Measurements from ENCODE around the gene RPGRIP1L. TPM values are rescaled to one million over a fixed set of nuclear protein-coding genes. Genes with fewer than 3 reads are reported as not detected.

The RPGRIP1L gene
- total RNA-seq, 1 donor from 2014 or later: 10.8 TPM

GRCh38 chr16:53678155-53678554 lies 25.5 kb downstream of the RPGRIP1L start:
- Mint-ChIP-seq H3K27ac (ENCODE audit: unreplicated experiment) (no peak overlapping the region), H3K4me3 (ENCODE audit: unreplicated experiment) (no peak overlapping the region), H3K9me3 (ENCODE audit: low read depth) (no peaks in the 10 kb centered on the region), H3K4me1 (ENCODE audit: low read depth) (no peaks in the 10 kb centered on the region), H3K27me3 (ENCODE audit: low read depth) (no peaks in the 10 kb centered on the region), H3K36me3 (ENCODE audit: low read depth) (peaks cover 3% of the 10 kb centered on the region)
- no peak for TF ChIP-seq CTCF (IDR thresholded peaks at IDR 0.05)
- no peak for DNase-seq (ENCODE audit: low spot score)

GRCh38 chr16:53673189-53673588 lies 30.5 kb downstream of the RPGRIP1L start:
- no peaks in the 10 kb centered on the region for H3K27me3 Mint-ChIP-seq (ENCODE audit: low read depth)
- no peaks in the 10 kb centered on the region for H3K4me1 Mint-ChIP-seq (ENCODE audit: low read depth)
- no peak for TF ChIP-seq CTCF (IDR thresholded peaks at IDR 0.05)
- no peak overlapping the region for H3K4me3 Mint-ChIP-seq (ENCODE audit: unreplicated experiment)
- DNase-seq (ENCODE audit: low spot score): no peak
- H3K9me3 Mint-ChIP-seq (ENCODE audit: low read depth): no peaks in the 10 kb centered on the region
- no peak overlapping the region for H3K27ac Mint-ChIP-seq (ENCODE audit: unreplicated experiment)
- no peaks in the 10 kb centered on the region for H3K36me3 Mint-ChIP-seq (ENCODE audit: low read depth)

DNA sequence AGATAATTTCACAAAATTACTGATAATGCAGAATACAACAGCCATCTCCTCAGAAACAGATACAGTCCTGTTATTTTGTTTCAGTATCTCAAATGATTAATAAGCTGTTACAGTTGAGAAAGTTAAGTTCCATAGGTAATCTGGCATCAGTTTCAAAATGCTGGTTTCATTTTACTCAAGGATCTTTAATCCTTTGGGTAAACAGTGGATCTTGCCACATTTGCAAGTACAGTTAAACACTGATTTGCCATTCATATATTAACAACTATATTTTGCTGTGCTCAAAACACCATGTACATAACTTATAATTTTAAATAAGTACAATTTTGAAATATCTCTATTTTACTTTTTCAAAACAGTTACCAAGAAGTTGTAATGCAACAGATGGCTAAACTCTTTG lies 31.2 kb downstream of the RPGRIP1L start:
- Mint-ChIP-seq H3K27me3 (ENCODE audit: low read depth) (no peaks in the 10 kb centered on the region), H3K36me3 (ENCODE audit: low read depth) (no peaks in the 10 kb centered on the region), H3K4me1 (ENCODE audit: low read depth) (no peaks in the 10 kb centered on the region), H3K9me3 (ENCODE audit: low read depth) (no peaks in the 10 kb centered on the region), H3K4me3 (ENCODE audit: unreplicated experiment) (no peak overlapping the region), H3K27ac (ENCODE audit: unreplicated experiment) (no peak overlapping the region)
- no peak for DNase-seq (ENCODE audit: low spot score)
- no peak for TF ChIP-seq CTCF (IDR thresholded peaks at IDR 0.05)

- no peaks in the 10 kb centered on the region for H3K9me3 Mint-ChIP-seq (ENCODE audit: low read depth)
- H3K4me3 Mint-ChIP-seq (ENCODE audit: unreplicated experiment): no peak overlapping the region
- DNase-seq (ENCODE audit: low spot score): no peak
- TF ChIP-seq CTCF (IDR thresholded peaks at IDR 0.05): no peak
- no peak overlapping the region for H3K27ac Mint-ChIP-seq (ENCODE audit: unreplicated experiment)
- H3K4me1 Mint-ChIP-seq (ENCODE audit: low read depth): peaks cover 19% of the 10 kb centered on the region
- H3K27me3 Mint-ChIP-seq (ENCODE audit: low read depth): no peaks in the 10 kb centered on the region
- no peaks in the 10 kb centered on the region for H3K36me3 Mint-ChIP-seq (ENCODE audit: low read depth)
Observed at GRCh38 chr16:53668869-53669268, 34.8 kb downstream of the RPGRIP1L start.

GRCh38 chr16:53666786-53667415 lies 36.8 kb downstream of the RPGRIP1L start:
- no peaks in the 10 kb centered on the region for H3K27me3 Mint-ChIP-seq (ENCODE audit: low read depth)
- H3K4me3 Mint-ChIP-seq (ENCODE audit: unreplicated experiment): no peak overlapping the region
- H3K27ac Mint-ChIP-seq (ENCODE audit: unreplicated experiment): no peak overlapping the region
- peaks cover 19% of the 10 kb centered on the region for H3K4me1 Mint-ChIP-seq (ENCODE audit: low read depth)
- DNase-seq (ENCODE audit: low spot score): no peak
- H3K36me3 Mint-ChIP-seq (ENCODE audit: low read depth): no peaks in the 10 kb centered on the region
- H3K9me3 Mint-ChIP-seq (ENCODE audit: low read depth): no peaks in the 10 kb centered on the region
- no peak for TF ChIP-seq CTCF (IDR thresholded peaks at IDR 0.05)

All from chondrocyte (in vitro differentiated cells).